Upper lobe of right lung (tissue), 1 donor: ENCODE measurements around the gene LRP2. TPM values are rescaled to one million over a fixed set of nuclear protein-coding genes. Genes with fewer than 3 reads are reported as not detected.

Experiments used
- ATAC-seq: fragments of 200-7000 bp; cut with Tn5 transposase; one replicate; pipeline ENCODE4 v1.9.1; 2020; ENCODE audit warnings: mild to moderate bottlenecking, moderate library complexity
- DNase-seq: peaks from one replicate; pipeline ENCODE4 v3.0.0-alpha.2; 2020
- H3K27ac ChIP-seq: fragments of 200-600 bp; one replicate; pipeline ENCODE4 v1.8.0; 2022
- H3K27me3 ChIP-seq: fragments of 200-600 bp; one replicate; pipeline ENCODE4 v1.8.0; 2022; ENCODE audit warnings: mild to moderate bottlenecking
- H3K36me3 ChIP-seq: fragments of 200-600 bp; one replicate; pipeline ENCODE4 v1.8.0; 2022
- H3K4me1 ChIP-seq: fragments of 200-600 bp; one replicate; pipeline ENCODE4 v1.8.0; 2022
- H3K4me3 ChIP-seq: fragments of 200-600 bp; one replicate; pipeline ENCODE4 v1.8.0; 2022; ENCODE audit warnings: mild to moderate bottlenecking
- H3K9me3 ChIP-seq: fragments of 200-600 bp; one replicate; pipeline ENCODE4 v1.8.0; 2022
- intact Hi-C: fragments of 100-400 bp; cut with DNase I; formaldehyde crosslinking; loops from one replicate; pipeline ENCODE4 v1.11.0; 2022
- total RNA-seq: library from RNA; stranded (reverse); fragmentation: NEBNext Ultra II Directional; extraction: Animal tissue kit (Norgen Biotek cat#: 25700); gene quantifications from one replicate; pipeline ENCODE4 v1.2.1, GENCODE V29; 2021
- TF ChIP-seq, protein P1 (sequence below): fragments of 200-600 bp; IDR thresholded peaks from one replicate; pipeline ENCODE4 v1.8.0; 2022; ENCODE audit warnings: antibody characterized with exemption
- donor health status: DM: no; HTN: yes; CAD: no; lungs with severe emphysema.

Gene LRP2
- total RNA-seq, 1 donor from 2014 or later = 36.6 TPM

GRCh38 chr2:169345486-169346437 lies 16.6 kb downstream of the LRP2 start:
- DNase-seq (no peak), ATAC-seq (no peak)
- H3K9me3 ChIP-seq = no peaks in the 10 kb centered on the region
- TF ChIP-seq, protein P1, sequence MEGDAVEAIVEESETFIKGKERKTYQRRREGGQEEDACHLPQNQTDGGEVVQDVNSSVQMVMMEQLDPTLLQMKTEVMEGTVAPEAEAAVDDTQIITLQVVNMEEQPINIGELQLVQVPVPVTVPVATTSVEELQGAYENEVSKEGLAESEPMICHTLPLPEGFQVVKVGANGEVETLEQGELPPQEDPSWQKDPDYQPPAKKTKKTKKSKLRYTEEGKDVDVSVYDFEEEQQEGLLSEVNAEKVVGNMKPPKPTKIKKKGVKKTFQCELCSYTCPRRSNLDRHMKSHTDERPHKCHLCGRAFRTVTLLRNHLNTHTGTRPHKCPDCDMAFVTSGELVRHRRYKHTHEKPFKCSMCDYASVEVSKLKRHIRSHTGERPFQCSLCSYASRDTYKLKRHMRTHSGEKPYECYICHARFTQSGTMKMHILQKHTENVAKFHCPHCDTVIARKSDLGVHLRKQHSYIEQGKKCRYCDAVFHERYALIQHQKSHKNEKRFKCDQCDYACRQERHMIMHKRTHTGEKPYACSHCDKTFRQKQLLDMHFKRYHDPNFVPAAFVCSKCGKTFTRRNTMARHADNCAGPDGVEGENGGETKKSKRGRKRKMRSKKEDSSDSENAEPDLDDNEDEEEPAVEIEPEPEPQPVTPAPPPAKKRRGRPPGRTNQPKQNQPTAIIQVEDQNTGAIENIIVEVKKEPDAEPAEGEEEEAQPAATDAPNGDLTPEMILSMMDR = no peak
- intact Hi-C loops = no loop called here
- no peak overlapping the region for H3K4me3 ChIP-seq
- H3K27me3 ChIP-seq = no peaks in the 10 kb centered on the region
- no peaks in the 10 kb centered on the region for H3K4me1 ChIP-seq
- H3K36me3 ChIP-seq = no peaks in the 10 kb centered on the region
- no peak overlapping the region for H3K27ac ChIP-seq

- intact Hi-C loops = no loop called here
- DNase-seq (no peak), ATAC-seq (no peak)
- H3K4me3 ChIP-seq = no peak overlapping the region
- TF ChIP-seq, protein P1 = no peak
- no peak overlapping the region for H3K27ac ChIP-seq
- H3K9me3 ChIP-seq = no peaks in the 10 kb centered on the region
- no peaks in the 10 kb centered on the region for H3K27me3 ChIP-seq
- no peaks in the 10 kb centered on the region for H3K36me3 ChIP-seq
- H3K4me1 ChIP-seq = no peaks in the 10 kb centered on the region
These were observed 17.4 kb downstream of the LRP2 start for GRCh38 chr2:169344736-169345485.

DNA sequence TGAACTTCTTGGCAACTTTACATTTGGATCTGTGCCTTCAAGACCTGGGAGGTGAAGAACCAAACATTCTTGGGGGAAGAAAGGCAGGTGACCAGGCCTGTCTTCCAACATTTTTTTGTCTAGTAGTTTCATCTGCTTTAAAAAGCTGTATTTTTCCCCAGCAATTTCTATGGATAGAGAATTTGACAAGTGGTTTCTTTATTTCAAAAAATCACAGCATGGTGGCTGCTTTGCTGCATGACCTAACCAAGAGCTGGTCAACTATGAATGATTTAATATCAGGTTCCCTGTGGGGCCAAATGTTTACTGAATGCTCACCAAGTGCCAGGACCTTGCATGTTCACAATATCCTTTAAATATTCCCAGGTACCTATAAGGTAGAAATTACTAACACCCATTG lies 19.1 kb downstream of the LRP2 start:
- intact Hi-C loops = no loop called here
- Histone ChIP-seq H3K36me3 (no peaks in the 10 kb centered on the region), H3K27ac (no peak overlapping the region), H3K27me3 (no peaks in the 10 kb centered on the region), H3K4me1 (no peaks in the 10 kb centered on the region), H3K4me3 (no peak overlapping the region), H3K9me3 (no peaks in the 10 kb centered on the region)
- ATAC-seq (no peak), DNase-seq (no peak)
- TF ChIP-seq, protein P1 = no peak

GRCh38 chr2:169339657-169340056 lies 22.7 kb downstream of the LRP2 start:
- no peak for ATAC-seq
- no peaks in the 10 kb centered on the region for H3K4me1 ChIP-seq
- H3K27ac ChIP-seq = no peak overlapping the region
- H3K36me3 ChIP-seq = no peaks in the 10 kb centered on the region
- no peak for DNase-seq
- no peaks in the 10 kb centered on the region for H3K9me3 ChIP-seq
- no peak overlapping the region for H3K4me3 ChIP-seq
- H3K27me3 ChIP-seq = no peaks in the 10 kb centered on the region
- TF ChIP-seq, protein P1 = no peak
- intact Hi-C loops = no loop called here

- no peak overlapping the region for H3K4me3 ChIP-seq
- no peak overlapping the region for H3K27ac ChIP-seq
- H3K27me3 ChIP-seq = no peaks in the 10 kb centered on the region
- DNase-seq (no peak), ATAC-seq (no peak)
- intact Hi-C loops = no loop called here
- no peaks in the 10 kb centered on the region for H3K9me3 ChIP-seq
- no peaks in the 10 kb centered on the region for H3K4me1 ChIP-seq
- TF ChIP-seq, protein P1 = no peak
- no peaks in the 10 kb centered on the region for H3K36me3 ChIP-seq
These were observed 25.6 kb downstream of the LRP2 start for GRCh38 chr2:169336695-169337094.
